Endodermal cell (in vitro differentiated cells): ENCODE data around the gene GATAD2A. TPM values are rescaled to one million over a fixed set of nuclear protein-coding genes. Genes with fewer than 3 reads are reported as not detected.

Experiments
- DNase-seq: peaks from one replicate; pipeline ENCODE4 v3.0.0-alpha.2; 2017
- H3K27ac ChIP-seq: 2 replicates; pipeline ENCODE4 v1.5.1; 2013; ENCODE audit warnings: mild to moderate bottlenecking, low read depth, low read length, moderate library complexity
- H3K27me3 ChIP-seq: 2 replicates; pipeline ENCODE4 v1.6.1; 2013; ENCODE audit warnings: mild to moderate bottlenecking, low read length, moderate library complexity; ENCODE audit not compliant: insufficient read depth, control insufficient read depth, poor library complexity, severe bottlenecking
- H3K36me3 ChIP-seq: 2 replicates; pipeline ENCODE4 v1.7.0; 2013; ENCODE audit warnings: mild to moderate bottlenecking, low read length, moderate library complexity; ENCODE audit not compliant: control insufficient read depth, insufficient read depth
- H3K4me1 ChIP-seq: one replicate; pipeline ENCODE4 v1.7.0; 2013; ENCODE audit warnings: low read length; ENCODE audit not compliant: control insufficient read depth, insufficient read depth
- H3K4me3 ChIP-seq: 2 replicates; pipeline ENCODE4 v1.5.1; 2013; ENCODE audit warnings: mild to moderate bottlenecking, low read length, moderate library complexity
- H3K9ac ChIP-seq: 2 replicates; pipeline ENCODE4 v1.6.1; 2013; ENCODE audit warnings: mild to moderate bottlenecking, low read length, moderate library complexity; ENCODE audit not compliant: poor library complexity, severe bottlenecking; ENCODE audit errors: extremely low read depth
- H3K9me3 ChIP-seq: 2 replicates; pipeline ENCODE4 v1.6.1; 2013; ENCODE audit warnings: mild to moderate bottlenecking, low read length, moderate library complexity; ENCODE audit not compliant: control insufficient read depth
- H3K27ac Mint-ChIP-seq: 2 replicates; pipeline ENCODE4 v1.8.0; 2020; ENCODE audit warnings: mixed read lengths
- H3K27me3 Mint-ChIP-seq: 2 replicates; pipeline ENCODE4 v1.8.0; 2021; ENCODE audit warnings: mild to moderate bottlenecking, mixed read lengths; ENCODE audit not compliant: insufficient read depth
- H3K36me3 Mint-ChIP-seq: 2 replicates; pipeline ENCODE4 v1.8.0; 2020; ENCODE audit warnings: low read depth, mixed read lengths
- H3K4me1 Mint-ChIP-seq: 2 replicates; pipeline ENCODE4 v1.8.0; 2020; ENCODE audit warnings: mixed read lengths
- H3K4me3 Mint-ChIP-seq: 2 replicates; pipeline ENCODE4 v1.8.0; 2020; ENCODE audit warnings: mild to moderate bottlenecking, moderate library complexity, mixed read lengths
- H3K9me3 Mint-ChIP-seq: 2 replicates; pipeline ENCODE4 v1.8.0; 2020; ENCODE audit warnings: mild to moderate bottlenecking, mixed read lengths
- CTCF ChIP-seq: fragments of 200-600 bp; sonication (generic); conservative IDR thresholded peaks from 2 replicates; pipeline ENCODE4 v1.5.0; 2021; ENCODE audit warnings: antibody characterized with exemption, mild to moderate bottlenecking
- WGBS, 2 experiments: methylation state at CpG; one replicate each; pipeline versions ENCODE4 v1.1.5 to v1.1.7; 2013; ENCODE audit warnings: missing lambda C conversion rate in 2 of 2, mixed read lengths in 1 of 2; ENCODE audit not compliant: insufficient coverage in 1 of 2, insufficient read length in 1 of 2; 5-methylcytosine and 5-hydroxymethylcytosine counted together
- total RNA-seq, 2 donors: library from RNA; stranded (reverse); fragmentation: NEBNext Ultra II Directional in 1 of 2; extraction: Animal tissue kit (Norgen Biotek cat#: 25700) in 1 of 2; gene quantifications; 2 replicates in 1 of 2; 3 replicates in 1 of 2; pipeline ENCODE4 v1.2.1, GENCODE V29; 2021

GATAD2A gene
- total RNA-seq, 2 donors from 2014 or later: 115 to 126 TPM

GRCh38 chr19:19540064-19540714 is 134.7 kb downstream of the GATAD2A start:
- H3K27me3 Mint-ChIP-seq: peaks cover 55% of the 10 kb centered on the region
- no peak overlapping the region for H3K27ac Mint-ChIP-seq
- H3K36me3 ChIP-seq: no peaks in the 10 kb centered on the region
- no peak overlapping the region for H3K4me3 ChIP-seq
- TF ChIP-seq CTCF: no peak
- H3K27ac ChIP-seq: no peak overlapping the region
- peak overlapping the region; percentile 37 for H3K4me3 Mint-ChIP-seq
- H3K9ac ChIP-seq: no peak overlapping the region
- H3K9me3 Mint-ChIP-seq: no peaks in the 10 kb centered on the region
- H3K9me3 ChIP-seq: no peaks in the 10 kb centered on the region
- peaks cover 2% of the 10 kb centered on the region for H3K4me1 Mint-ChIP-seq
- no peaks in the 10 kb centered on the region for H3K4me1 ChIP-seq
- no peaks in the 10 kb centered on the region for H3K36me3 Mint-ChIP-seq
- peak; percentile 96 for DNase-seq
- 86% methylated on average over 57 to 74 of the region's 74 CpGs for WGBS, 2 experiments
- no peaks in the 10 kb centered on the region for H3K27me3 ChIP-seq

GRCh38 chr19:19540715-19541515 is 135.4 kb downstream of the GATAD2A start:
- TF ChIP-seq CTCF: no peak
- Mint-ChIP-seq H3K9me3 (no peaks in the 10 kb centered on the region), H3K4me3 (peak overlapping the region; percentile 37), H3K36me3 (no peaks in the 10 kb centered on the region), H3K27ac (no peak overlapping the region), H3K27me3 (peaks cover 55% of the 10 kb centered on the region), H3K4me1 (peaks cover 2% of the 10 kb centered on the region)
- Histone ChIP-seq H3K9ac (no peak overlapping the region), H3K4me3 (no peak overlapping the region), H3K27ac (no peak overlapping the region), H3K27me3 (no peaks in the 10 kb centered on the region), H3K36me3 (no peaks in the 10 kb centered on the region), H3K4me1 (no peaks in the 10 kb centered on the region), H3K9me3 (no peaks in the 10 kb centered on the region)
- peak; percentile 97 for DNase-seq
- 72 to 90% methylated on average over 26 to 45 of the region's 45 CpGs for WGBS, 2 experiments

- WGBS, 2 experiments: 93 to 94% methylated on average over 15 to 16 of the region's 16 CpGs
- Mint-ChIP-seq H3K4me1 (peaks cover 2% of the 10 kb centered on the region), H3K36me3 (no peaks in the 10 kb centered on the region), H3K9me3 (no peaks in the 10 kb centered on the region), H3K27ac (no peak overlapping the region), H3K27me3 (peaks cover 49% of the 10 kb centered on the region), H3K4me3 (no peak overlapping the region)
- Histone ChIP-seq H3K36me3 (no peaks in the 10 kb centered on the region), H3K9ac (no peak overlapping the region), H3K27ac (no peak overlapping the region), H3K4me3 (no peak overlapping the region), H3K4me1 (no peaks in the 10 kb centered on the region), H3K9me3 (no peaks in the 10 kb centered on the region), H3K27me3 (no peaks in the 10 kb centered on the region)
- no peak for DNase-seq
- no peak for TF ChIP-seq CTCF
Measured at GRCh38 chr19:19541616-19542015, 136.1 kb downstream of the GATAD2A start.
